WTC11 (cell line): ENCODE measurements around the gene TEC. TPM values are rescaled to one million over a fixed set of nuclear protein-coding genes. Genes with fewer than 3 reads are reported as not detected.
A peak's percentile ranks its signal among the peaks of the same experiment; 100 is the strongest.
"Not testable (repeated sequence)": the region's sequence is repeated elsewhere in the genome, so short reads cannot be mapped to it uniquely, and the experiment has no call there.

Source experiments
- ATAC-seq: fragments of 200-7000 bp; cut with Tn5 transposase; 2 replicates; pipeline ENCODE4 v1.10.0; 2021; ENCODE audit warnings: mild to moderate bottlenecking, moderate library complexity
- CTCF ChIA-PET: fragments of 300-600 bp; sonication (Branson Sonifier 250); formaldehyde crosslinking; loops from one replicate; lab custom pipeline; 2021; ENCODE audit warnings: antibody characterized with exemption; lab: Charles Lee
- POLR2A ChIA-PET: fragments of 350-600 bp; sonication (Branson Sonifier 250); formaldehyde crosslinking; loops from one replicate; lab custom pipeline; 2021; ENCODE audit warnings: antibody characterized with exemption; lab: Charles Lee
- DNase-seq: peaks from one replicate; pipeline ENCODE4 v3.0.0; 2021; ENCODE audit warnings: low spot score
- H3K27ac Mint-ChIP-seq: 2 replicates; pipeline ENCODE4 v1.8.0; 2021; ENCODE audit warnings: mixed read lengths
- H3K27me3 Mint-ChIP-seq: 2 replicates; pipeline ENCODE4 v1.8.0; 2021; ENCODE audit warnings: low read depth, mild to moderate bottlenecking, moderate library complexity, mixed read lengths
- H3K36me3 Mint-ChIP-seq: 2 replicates; pipeline ENCODE4 v1.8.0; 2021; ENCODE audit warnings: mixed read lengths
- H3K4me1 Mint-ChIP-seq: 2 replicates; pipeline ENCODE4 v1.8.0; 2022; ENCODE audit warnings: mixed read lengths
- H3K4me3 Mint-ChIP-seq: 2 replicates; pipeline ENCODE4 v1.8.0; 2021; ENCODE audit warnings: mild to moderate bottlenecking, moderate library complexity, mixed read lengths
- H3K9me3 Mint-ChIP-seq: 2 replicates; pipeline ENCODE4 v1.8.0; 2021; ENCODE audit warnings: mixed read lengths
- CREM ChIP-seq: sonication (generic); formaldehyde crosslinking; IDR thresholded peaks from 2 replicates; pipeline ENCODE4 v1.8.1; 2022; ENCODE audit warnings: mild to moderate bottlenecking, missing genetic modification reagents, moderate library complexity
- ELF4 ChIP-seq: sonication (generic); formaldehyde crosslinking; IDR thresholded peaks from 2 replicates; pipeline ENCODE4 v1.8.1; 2022; ENCODE audit warnings: low read depth, mild to moderate bottlenecking, moderate library complexity, missing genetic modification reagents
- FOXJ3 ChIP-seq: sonication (generic); formaldehyde crosslinking; IDR thresholded peaks from 2 replicates; pipeline ENCODE4 v1.9.0; 2021; ENCODE audit warnings: missing genetic modification reagents, mild to moderate bottlenecking, borderline replicate concordance
- HMGXB4 ChIP-seq: sonication (generic); formaldehyde crosslinking; IDR thresholded peaks from 2 replicates; pipeline ENCODE4 v1.8.1; 2023; ENCODE audit warnings: mild to moderate bottlenecking, moderate library complexity, missing genetic modification reagents
- JAZF1 ChIP-seq: fragments of 250-450 bp; sonication (Bioruptor Pico); IDR thresholded peaks from 2 replicates; pipeline ENCODE4 v1.9.0; 2021; ENCODE audit warnings: moderate library complexity, mild to moderate bottlenecking, inconsistent platforms
- NFYB ChIP-seq: sonication (generic); formaldehyde crosslinking; conservative IDR thresholded peaks from 2 replicates; pipeline ENCODE4 v1.8.0; 2022; ENCODE audit warnings: low read depth, missing genetic modification reagents
- SOX15 ChIP-seq: fragments of 250-450 bp; sonication (Bioruptor Pico); IDR thresholded peaks from 2 replicates; pipeline ENCODE4 v1.9.0; 2021; ENCODE audit warnings: mild to moderate bottlenecking
- TCF7 ChIP-seq: sonication (generic); formaldehyde crosslinking; IDR thresholded peaks from 2 replicates; pipeline ENCODE4 v1.8.0; 2022; ENCODE audit warnings: mild to moderate bottlenecking, low read depth, missing genetic modification reagents, moderate library complexity
- TEAD1 ChIP-seq: sonication (generic); formaldehyde crosslinking; IDR thresholded peaks from 2 replicates; pipeline ENCODE4 v1.8.0; 2022; ENCODE audit warnings: mild to moderate bottlenecking, missing genetic modification reagents
- ZBTB21 ChIP-seq: sonication (generic); formaldehyde crosslinking; IDR thresholded peaks from 2 replicates; pipeline ENCODE4 v1.8.1; 2023; ENCODE audit warnings: mild to moderate bottlenecking, missing genetic modification reagents, borderline replicate concordance
- ZNF138 ChIP-seq: sonication (generic); formaldehyde crosslinking; conservative IDR thresholded peaks from 2 replicates; pipeline ENCODE4 v1.8.1; 2022; ENCODE audit warnings: mild to moderate bottlenecking, moderate library complexity, missing genetic modification reagents
- total RNA-seq: library from RNA; stranded (reverse); gene quantifications from 3 replicates; pipeline ENCODE4 v1.2.3, GENCODE V29; 2021
- TF ChIP-seq, protein P1 (sequence below): sonication (generic); formaldehyde crosslinking; IDR thresholded peaks from 2 replicates; pipeline ENCODE4 v1.8.1; 2022; ENCODE audit warnings: mild to moderate bottlenecking, missing genetic modification reagents, moderate library complexity, borderline replicate concordance
- TF ChIP-seq, protein P2 (sequence below): sonication (generic); formaldehyde crosslinking; IDR thresholded peaks from 2 replicates; pipeline ENCODE4 v1.8.0; 2022; ENCODE audit warnings: mild to moderate bottlenecking, missing genetic modification reagents
- TF ChIP-seq, protein P3 (sequence below): fragments of 200-600 bp; IDR thresholded peaks from 2 replicates; pipeline ENCODE4 v1.8.0; 2022; ENCODE audit warnings: antibody characterized with exemption
- TF ChIP-seq, protein P4 (sequence below): sonication (generic); formaldehyde crosslinking; IDR thresholded peaks from 2 replicates; pipeline ENCODE4 v1.8.1; 2022; ENCODE audit warnings: missing genetic modification reagents, borderline replicate concordance

The TEC gene
- total RNA-seq, 1 experiment from 2014 or later: 8.8 TPM

DNA sequence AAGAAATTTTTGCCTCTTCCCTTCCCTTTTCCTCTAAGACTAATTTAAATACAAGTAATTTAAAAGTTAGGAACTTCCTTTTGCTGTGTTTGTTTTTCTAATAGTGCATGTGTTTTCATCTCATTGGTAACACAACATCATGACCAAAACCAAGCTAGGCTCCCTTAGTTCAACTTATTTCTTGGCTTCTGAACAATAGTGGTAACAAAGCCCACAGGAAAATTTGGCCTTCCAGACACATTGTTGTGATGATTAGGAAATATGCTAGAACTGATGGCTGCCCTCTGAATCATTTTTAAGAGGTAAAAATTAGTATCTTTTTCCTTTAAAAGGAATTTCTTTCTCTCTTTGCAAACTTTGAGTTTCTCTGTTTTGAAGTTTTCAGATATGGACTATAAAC is 25.5 kb upstream of the TEC start (continued):
- TF ChIP-seq FOXJ3 (CRISPR knock-in tag): no peak
- no peak for TF ChIP-seq TCF7 (CRISPR knock-in tag)
- no peak for TF ChIP-seq ELF4
- TF ChIP-seq HMGXB4: no peak
- no peak for TF ChIP-seq SOX15 (CRISPR knock-in tag)
- TF ChIP-seq, protein P1, sequence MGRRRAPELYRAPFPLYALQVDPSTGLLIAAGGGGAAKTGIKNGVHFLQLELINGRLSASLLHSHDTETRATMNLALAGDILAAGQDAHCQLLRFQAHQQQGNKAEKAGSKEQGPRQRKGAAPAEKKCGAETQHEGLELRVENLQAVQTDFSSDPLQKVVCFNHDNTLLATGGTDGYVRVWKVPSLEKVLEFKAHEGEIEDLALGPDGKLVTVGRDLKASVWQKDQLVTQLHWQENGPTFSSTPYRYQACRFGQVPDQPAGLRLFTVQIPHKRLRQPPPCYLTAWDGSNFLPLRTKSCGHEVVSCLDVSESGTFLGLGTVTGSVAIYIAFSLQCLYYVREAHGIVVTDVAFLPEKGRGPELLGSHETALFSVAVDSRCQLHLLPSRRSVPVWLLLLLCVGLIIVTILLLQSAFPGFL: no peak
- no peak for TF ChIP-seq JAZF1 (CRISPR knock-in tag)
- TF ChIP-seq CREM (CRISPR knock-in tag): no peak
- TF ChIP-seq, protein P2, sequence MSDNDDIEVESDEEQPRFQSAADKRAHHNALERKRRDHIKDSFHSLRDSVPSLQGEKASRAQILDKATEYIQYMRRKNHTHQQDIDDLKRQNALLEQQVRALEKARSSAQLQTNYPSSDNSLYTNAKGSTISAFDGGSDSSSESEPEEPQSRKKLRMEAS: no peak
- TF ChIP-seq, all 79 proteins: peak for 0

- Mint-ChIP-seq H3K36me3 (peaks cover 15% of the 10 kb centered on the region), H3K9me3 (peaks cover 17% of the 10 kb centered on the region)
- H3K4me1 Mint-ChIP-seq, DNase-seq, H3K27ac Mint-ChIP-seq, H3K4me3 Mint-ChIP-seq, POLR2A ChIA-PET, ATAC-seq, CTCF ChIA-PET, H3K27me3 Mint-ChIP-seq: not testable (repeated sequence)
Observed at GRCh38 chr4:48292218-48292790, 22.7 kb upstream of the TEC start.

DNA sequence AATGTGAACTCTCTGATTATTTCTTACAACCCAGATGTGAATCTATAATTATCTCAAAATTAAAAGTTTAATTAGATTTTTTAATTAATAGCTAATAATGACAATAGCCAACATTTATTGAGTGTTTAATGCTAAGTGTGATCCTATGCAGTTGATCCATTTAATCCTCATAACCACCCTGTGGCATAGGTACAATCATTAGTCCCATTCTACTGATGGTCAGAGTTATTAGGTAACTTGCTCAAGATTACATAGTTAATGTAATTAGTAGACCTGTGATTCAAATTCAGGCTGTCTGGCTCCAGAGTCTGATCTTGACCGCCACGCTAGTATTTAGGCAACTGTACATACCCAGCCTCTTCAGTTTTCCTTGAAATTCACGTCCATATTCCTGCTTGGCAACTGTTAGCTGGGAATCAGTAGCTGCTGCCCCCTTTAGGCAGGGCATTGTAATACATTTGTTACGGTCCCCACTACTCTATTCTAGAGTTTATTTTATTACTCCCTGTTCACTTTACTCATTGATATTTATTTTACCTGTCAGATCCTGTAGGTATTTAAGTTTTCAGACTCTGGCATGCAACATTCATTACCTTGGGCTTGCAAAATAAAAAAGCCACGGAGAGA is 20.6 kb upstream of the TEC start:
- ATAC-seq (peak; percentile 75), DNase-seq (peak; percentile 39)
- H3K27ac Mint-ChIP-seq: no peak overlapping the region
- peaks cover 16% of the 10 kb centered on the region for H3K36me3 Mint-ChIP-seq
- ChIA-PET POLR2A (no interaction called here), CTCF (interaction anchor here (0.6 to 1.9 kb wide), 12 partner anchors 9 to 163 kb away, joined by 3 to 9 read pairs (median 3); partner anchors contain the start of gene SLAIN2)
- no peaks in the 10 kb centered on the region; the same call in 1 of the 2 replicates for H3K27me3 Mint-ChIP-seq
- no peak overlapping the region for H3K4me3 Mint-ChIP-seq
- H3K4me1 Mint-ChIP-seq: peaks cover 6% of the 10 kb centered on the region
- H3K9me3 Mint-ChIP-seq: peaks cover 30% of the 10 kb centered on the region
- TF ChIP-seq, protein P3, sequence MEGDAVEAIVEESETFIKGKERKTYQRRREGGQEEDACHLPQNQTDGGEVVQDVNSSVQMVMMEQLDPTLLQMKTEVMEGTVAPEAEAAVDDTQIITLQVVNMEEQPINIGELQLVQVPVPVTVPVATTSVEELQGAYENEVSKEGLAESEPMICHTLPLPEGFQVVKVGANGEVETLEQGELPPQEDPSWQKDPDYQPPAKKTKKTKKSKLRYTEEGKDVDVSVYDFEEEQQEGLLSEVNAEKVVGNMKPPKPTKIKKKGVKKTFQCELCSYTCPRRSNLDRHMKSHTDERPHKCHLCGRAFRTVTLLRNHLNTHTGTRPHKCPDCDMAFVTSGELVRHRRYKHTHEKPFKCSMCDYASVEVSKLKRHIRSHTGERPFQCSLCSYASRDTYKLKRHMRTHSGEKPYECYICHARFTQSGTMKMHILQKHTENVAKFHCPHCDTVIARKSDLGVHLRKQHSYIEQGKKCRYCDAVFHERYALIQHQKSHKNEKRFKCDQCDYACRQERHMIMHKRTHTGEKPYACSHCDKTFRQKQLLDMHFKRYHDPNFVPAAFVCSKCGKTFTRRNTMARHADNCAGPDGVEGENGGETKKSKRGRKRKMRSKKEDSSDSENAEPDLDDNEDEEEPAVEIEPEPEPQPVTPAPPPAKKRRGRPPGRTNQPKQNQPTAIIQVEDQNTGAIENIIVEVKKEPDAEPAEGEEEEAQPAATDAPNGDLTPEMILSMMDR: peak; percentile 54; the same call in 1 of the 2 replicates
- TF ChIP-seq, protein P4, sequence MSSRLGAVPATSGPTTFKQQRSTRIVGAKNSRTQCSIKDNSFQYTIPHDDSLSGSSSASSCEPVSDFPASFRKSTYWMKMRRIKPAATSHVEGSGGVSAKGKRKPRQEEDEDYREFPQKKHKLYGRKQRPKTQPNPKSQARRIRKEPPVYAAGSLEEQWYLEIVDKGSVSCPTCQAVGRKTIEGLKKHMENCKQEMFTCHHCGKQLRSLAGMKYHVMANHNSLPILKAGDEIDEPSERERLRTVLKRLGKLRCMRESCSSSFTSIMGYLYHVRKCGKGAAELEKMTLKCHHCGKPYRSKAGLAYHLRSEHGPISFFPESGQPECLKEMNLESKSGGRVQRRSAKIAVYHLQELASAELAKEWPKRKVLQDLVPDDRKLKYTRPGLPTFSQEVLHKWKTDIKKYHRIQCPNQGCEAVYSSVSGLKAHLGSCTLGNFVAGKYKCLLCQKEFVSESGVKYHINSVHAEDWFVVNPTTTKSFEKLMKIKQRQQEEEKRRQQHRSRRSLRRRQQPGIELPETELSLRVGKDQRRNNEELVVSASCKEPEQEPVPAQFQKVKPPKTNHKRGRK: no peak
- TF ChIP-seq NFYB (CRISPR knock-in tag) (no peak), TEAD1 (CRISPR knock-in tag) (no peak), ZBTB21 (CRISPR knock-in tag) (no peak), ZNF138 (CRISPR knock-in tag) (no peak)
- TF ChIP-seq, all 79 proteins: peak for 1

GRCh38 chr4:48286060-48286459 is 16.4 kb upstream of the TEC start:
- H3K4me3 Mint-ChIP-seq, CTCF ChIA-PET, ATAC-seq, POLR2A ChIA-PET, DNase-seq, H3K4me1 Mint-ChIP-seq, H3K27ac Mint-ChIP-seq: not testable (repeated sequence)
- Mint-ChIP-seq H3K9me3 (peaks cover 55% of the 10 kb centered on the region), H3K36me3 (peaks cover 34% of the 10 kb centered on the region), H3K27me3 (peaks cover 33% of the 10 kb centered on the region)

DNA sequence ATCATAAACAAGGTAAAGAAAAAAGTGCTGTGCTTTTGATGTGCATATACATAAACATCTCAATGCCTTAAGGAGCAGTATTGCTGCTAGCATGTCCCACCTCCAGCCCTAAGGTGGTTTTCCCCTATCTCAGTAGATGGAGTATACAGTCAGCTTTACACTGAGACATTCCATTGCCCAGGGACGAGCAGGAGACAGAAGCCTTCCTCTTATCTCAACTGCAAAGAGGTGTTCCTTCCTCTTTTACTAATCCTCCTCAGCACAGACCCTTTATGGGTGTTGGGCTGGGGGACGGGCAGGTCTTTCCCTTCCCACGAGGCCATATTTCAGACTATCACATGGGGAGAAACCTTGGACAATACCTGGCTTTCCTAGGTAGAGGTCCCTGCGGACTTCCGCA is 16.0 kb upstream of the TEC start:
- CTCF ChIA-PET, H3K27ac Mint-ChIP-seq, DNase-seq, ATAC-seq, H3K4me3 Mint-ChIP-seq, H3K4me1 Mint-ChIP-seq, POLR2A ChIA-PET: not testable (repeated sequence)
- peaks cover 38% of the 10 kb centered on the region for H3K36me3 Mint-ChIP-seq
- H3K9me3 Mint-ChIP-seq: peaks cover 59% of the 10 kb centered on the region
- H3K27me3 Mint-ChIP-seq: peaks cover 33% of the 10 kb centered on the region
